GM21717 (cell line): ENCODE data around the gene FGF12.

Experiments used
- ATAC-seq: cut with Tn5 transposase; IDR thresholded peaks from one replicate; pipeline ENCODE4 v1.9.1; 2021; ENCODE audit warnings: mild to moderate bottlenecking, moderate library complexity; ENCODE audit not compliant: unreplicated experiment

The FGF12 gene

GRCh38 chr3:192422321-192422996 lies 304.9 kb downstream of the FGF12 start:
- no peak for ATAC-seq

GRCh38 chr3:192419312-192419711 lies 308.0 kb downstream of the FGF12 start:
- no peak for ATAC-seq

- no peak for ATAC-seq
Observed at GRCh38 chr3:192417559-192418055, 309.7 kb downstream of the FGF12 start.

GRCh38 chr3:192417017-192417416 lies 310.3 kb downstream of the FGF12 start:
- ATAC-seq = no peak

- no peak for ATAC-seq
Observed at GRCh38 chr3:192413461-192413860, 313.9 kb downstream of the FGF12 start.

GRCh38 chr3:192410684-192410960 lies 316.7 kb downstream of the FGF12 start:
- no peak for ATAC-seq

- no peak for ATAC-seq
Observed at GRCh38 chr3:192409838-192410683, 317.3 kb downstream of the FGF12 start.

GRCh38 chr3:192409201-192409837 lies 318.0 kb downstream of the FGF12 start:
- ATAC-seq = no peak

GRCh38 chr3:192408647-192409200 lies 318.6 kb downstream of the FGF12 start:
- ATAC-seq = no peak

- ATAC-seq = no peak
Observed at GRCh38 chr3:192408007-192408646, 319.2 kb downstream of the FGF12 start.

GRCh38 chr3:192399767-192400166 lies 327.6 kb downstream of the FGF12 start:
- no peak for ATAC-seq

- ATAC-seq = no peak
Observed at GRCh38 chr3:192397012-192397411, 330.3 kb downstream of the FGF12 start.

- ATAC-seq = no peak
Observed at GRCh38 chr3:192395506-192395905, 331.8 kb downstream of the FGF12 start.

GRCh38 chr3:192392986-192393385 lies 334.4 kb downstream of the FGF12 start:
- ATAC-seq = no peak

GRCh38 chr3:192382861-192383260 lies 344.5 kb downstream of the FGF12 start:
- ATAC-seq = no peak

GRCh38 chr3:192373586-192373985 lies 353.8 kb downstream of the FGF12 start:
- no peak for ATAC-seq

- ATAC-seq = no peak
Observed at GRCh38 chr3:192373032-192373431, 354.3 kb downstream of the FGF12 start.

GRCh38 chr3:192372616-192373015 lies 354.7 kb downstream of the FGF12 start:
- ATAC-seq = no peak

- ATAC-seq = no peak
Observed at GRCh38 chr3:192371870-192372400, 355.4 kb downstream of the FGF12 start.

GRCh38 chr3:192367616-192368015 lies 359.7 kb downstream of the FGF12 start:
- no peak for ATAC-seq

- ATAC-seq = no peak
Observed at GRCh38 chr3:192366916-192367315, 360.4 kb downstream of the FGF12 start.
